Trophoblast cell (in vitro differentiated cells and primary cell): Measurements from ENCODE around the gene SPACDR.
A peak's percentile ranks its signal among the peaks of the same experiment; 100 is the strongest.
"Not testable (repeated sequence)": the region's sequence is repeated elsewhere in the genome, so short reads cannot be mapped to it uniquely, and the experiment has no call there.

Experiments
- DNase-seq, 2 donors: peaks; one replicate each; pipeline ENCODE4 v3.0.0-alpha.2; 2016
- H2AFZ ChIP-seq: 2 replicates; pipeline ENCODE4 v1.6.1; 2013; ENCODE audit warnings: low read length, moderate library complexity, mild to moderate bottlenecking; ENCODE audit not compliant: insufficient read depth, poor library complexity
- H2AK5ac ChIP-seq: 2 replicates; pipeline ENCODE4 v1.6.1; 2013; ENCODE audit warnings: mild to moderate bottlenecking, low read length
- H2BK120ac ChIP-seq: 2 replicates; pipeline ENCODE4 v1.6.1; 2013; ENCODE audit warnings: low read length, mild to moderate bottlenecking, moderate library complexity; ENCODE audit not compliant: insufficient read depth, poor library complexity
- H2BK12ac ChIP-seq: 2 replicates; pipeline ENCODE4 v1.6.1; 2013; ENCODE audit warnings: mild to moderate bottlenecking, low read length, moderate library complexity
- H2BK5ac ChIP-seq: 2 replicates; pipeline ENCODE4 v1.6.1; 2013; ENCODE audit warnings: low read length, low read depth, moderate library complexity, mild to moderate bottlenecking; ENCODE audit not compliant: poor library complexity
- H3K14ac ChIP-seq: 2 replicates; pipeline ENCODE4 v1.6.1; 2013; ENCODE audit warnings: mild to moderate bottlenecking, low read length
- H3K18ac ChIP-seq: 2 replicates; pipeline ENCODE4 v1.6.1; 2013; ENCODE audit warnings: mild to moderate bottlenecking, low read length
- H3K23ac ChIP-seq: 2 replicates; pipeline ENCODE4 v1.6.1; 2013; ENCODE audit warnings: low read length
- H3K27ac ChIP-seq: 2 replicates; pipeline ENCODE4 v1.5.1; 2013; ENCODE audit warnings: low read depth, mild to moderate bottlenecking, inconsistent platforms, low read length, moderate library complexity
- H3K27me3 ChIP-seq: 2 replicates; pipeline ENCODE4 v1.6.1; 2013; ENCODE audit warnings: inconsistent platforms, mild to moderate bottlenecking, low read length, moderate library complexity; ENCODE audit not compliant: insufficient read depth
- H3K36me3 ChIP-seq, 2 experiments: 1 replicate in 1 of 2; 2 replicates in 1 of 2; pipeline ENCODE4 v1.6.1; 2013; ENCODE audit warnings: low read length in 2 of 2, mild to moderate bottlenecking in 2 of 2, moderate library complexity in 1 of 2; ENCODE audit not compliant: insufficient read depth in 2 of 2, control insufficient read depth in 1 of 2
- H3K4ac ChIP-seq: 2 replicates; pipeline ENCODE4 v1.6.1; 2013; ENCODE audit warnings: low read depth, mild to moderate bottlenecking, low read length, moderate library complexity
- H3K4me1 ChIP-seq, 2 experiments: 1 replicate in 1 of 2; 2 replicates in 1 of 2; pipeline ENCODE4 v1.6.1; 2013; ENCODE audit warnings: low read length in 2 of 2, mild to moderate bottlenecking in 2 of 2, moderate library complexity in 1 of 2; ENCODE audit not compliant: insufficient read depth in 2 of 2, control insufficient read depth in 1 of 2
- H3K4me2 ChIP-seq: 2 replicates; pipeline ENCODE4 v1.6.1; 2013; ENCODE audit warnings: inconsistent platforms, mild to moderate bottlenecking, low read length, moderate library complexity
- H3K4me3 ChIP-seq: 2 replicates; pipeline ENCODE4 v1.5.1; 2013; ENCODE audit warnings: mild to moderate bottlenecking, low read depth, low read length, inconsistent platforms
- H3K79me1 ChIP-seq: one replicate; pipeline ENCODE4 v1.6.1; 2013; ENCODE audit warnings: low read length
- H3K79me2 ChIP-seq: 2 replicates; pipeline ENCODE4 v1.6.1; 2013; ENCODE audit warnings: low read length, mild to moderate bottlenecking; ENCODE audit not compliant: control insufficient read depth, insufficient read depth, poor library complexity
- H3K9ac ChIP-seq: 2 replicates; pipeline ENCODE4 v1.6.1; 2013; ENCODE audit warnings: mild to moderate bottlenecking, low read length
- H3K9me3 ChIP-seq: 2 replicates; pipeline ENCODE4 v1.6.1; 2013; ENCODE audit warnings: low read depth, mild to moderate bottlenecking, control low read depth, inconsistent platforms, low read length; ENCODE audit not compliant: insufficient read depth
- H4K12ac ChIP-seq: 2 replicates; pipeline ENCODE4 v1.6.1; 2013; ENCODE audit warnings: low read depth, mild to moderate bottlenecking, low read length, moderate library complexity
- H4K8ac ChIP-seq: 2 replicates; pipeline ENCODE4 v1.6.1; 2013; ENCODE audit warnings: low read depth, mild to moderate bottlenecking, low read length, moderate library complexity
- H4K91ac ChIP-seq: one replicate; pipeline ENCODE4 v1.6.1; 2013; ENCODE audit warnings: low read depth, mild to moderate bottlenecking, low read length, moderate library complexity
- WGBS: extraction: QIAGEN DNeasy Blood & Tissue Kit; methylation state at CpG from one replicate; pipeline ENCODE4 v1.1.7; 2013; ENCODE audit warnings: missing lambda C conversion rate; ENCODE audit not compliant: insufficient read length, insufficient coverage; ENCODE audit errors: extremely low coverage; 5-methylcytosine and 5-hydroxymethylcytosine counted together

SPACDR gene

GRCh38 chr7:100506356-100506923 is 42.4 kb upstream of the SPACDR start:
- Histone ChIP-seq H3K36me3 (no peaks in the 10 kb centered on the region), H2AFZ (no peak overlapping the region), H3K9me3 (no peaks in the 10 kb centered on the region), H2AK5ac (no peak overlapping the region), H3K14ac (no peak overlapping the region), H3K23ac (no peak overlapping the region), H3K18ac (no peak overlapping the region), H3K4ac (no peak overlapping the region), H3K79me1 (peaks cover 3% of the 10 kb centered on the region), H2BK12ac (no peak overlapping the region), H4K8ac (no peak overlapping the region), H3K4me1 (peaks cover 7 to 9% of the 10 kb centered on the region in 2 experiments), H2BK120ac (no peak overlapping the region), H3K9ac (no peak overlapping the region), H4K12ac (no peak overlapping the region), H3K79me2 (no peaks in the 10 kb centered on the region), H2BK5ac (no peak overlapping the region), H3K4me3 (no peak overlapping the region), H3K27ac (no peak overlapping the region), H3K27me3 (no peaks in the 10 kb centered on the region), H3K4me2 (no peak overlapping the region), H4K91ac (no peak overlapping the region)
- no peak for DNase-seq
- WGBS = no CpG with 5 or more reads among the region's 8 CpGs

DNA sequence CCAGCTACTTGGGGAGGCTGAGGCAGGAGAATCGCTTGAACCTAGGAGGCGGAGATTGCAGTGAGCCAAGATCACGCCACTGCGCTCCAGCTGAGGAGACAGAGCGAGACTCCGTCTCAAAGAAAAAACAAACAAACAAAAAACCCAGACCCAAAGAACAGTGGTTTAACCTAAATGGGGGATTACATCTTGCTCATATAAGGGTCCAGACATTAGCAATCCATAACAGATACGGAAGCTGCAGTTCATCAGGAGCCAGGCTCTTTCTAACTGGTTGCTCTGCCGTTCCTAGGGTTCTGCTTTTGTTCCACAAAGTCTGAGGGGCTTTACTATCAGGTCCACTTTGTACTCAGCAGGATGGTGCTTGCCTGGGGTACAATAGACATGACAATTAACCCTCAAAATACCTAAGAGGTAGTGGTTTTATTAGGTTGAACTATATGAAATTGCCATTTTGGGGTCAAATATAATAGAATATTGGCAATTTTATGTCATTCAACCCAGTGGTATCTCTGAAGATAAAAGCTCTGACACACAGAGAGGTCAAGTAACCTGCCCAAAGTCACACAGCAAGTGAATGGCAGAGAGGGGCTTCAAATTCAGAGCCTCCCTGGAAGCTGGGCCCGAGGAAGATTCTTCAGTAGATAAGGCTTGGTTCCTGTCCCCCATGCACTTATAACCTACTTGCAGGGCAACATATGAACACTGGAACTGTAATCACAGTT is 41.0 kb upstream of the SPACDR start:
- Histone ChIP-seq H4K8ac (no peak overlapping the region), H2BK5ac (no peak overlapping the region), H3K4me3 (no peak overlapping the region), H3K79me1 (peaks cover 3% of the 10 kb centered on the region), H3K9ac (no peak overlapping the region), H2AFZ (no peak overlapping the region), H3K4me1 (peaks cover 7 to 9% of the 10 kb centered on the region in 2 experiments), H3K14ac (no peak overlapping the region), H2BK120ac (no peak overlapping the region), H3K23ac (no peak overlapping the region), H3K4ac (no peak overlapping the region), H3K18ac (no peak overlapping the region), H2AK5ac (no peak overlapping the region), H3K9me3 (no peaks in the 10 kb centered on the region), H3K27ac (no peak overlapping the region), H3K79me2 (no peaks in the 10 kb centered on the region), H3K36me3 (no peaks in the 10 kb centered on the region), H4K91ac (no peak overlapping the region), H3K4me2 (no peak overlapping the region), H2BK12ac (no peak overlapping the region), H4K12ac (no peak overlapping the region), H3K27me3 (no peaks in the 10 kb centered on the region)
- DNase-seq = no peak
- WGBS = no CpG with 5 or more reads among the region's 9 CpGs

DNA sequence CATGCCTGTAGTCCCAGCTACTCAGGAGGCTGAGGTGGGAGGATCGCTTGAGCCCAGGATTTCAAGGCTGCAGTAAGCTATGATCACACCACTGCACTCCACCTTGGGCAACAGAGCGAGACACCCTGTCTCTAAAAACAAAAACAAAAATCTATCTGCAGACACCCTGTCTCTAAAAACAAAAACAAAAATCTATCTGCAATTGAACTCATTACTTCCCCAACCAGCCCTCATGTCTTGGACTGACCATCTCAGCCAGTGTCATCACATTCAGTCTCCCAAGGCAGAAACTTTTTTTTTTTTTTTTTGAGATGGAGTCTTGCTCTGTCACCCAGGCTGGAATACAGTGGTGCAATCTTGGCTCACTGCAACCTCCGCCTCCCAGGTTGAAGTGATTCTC is 40.0 kb upstream of the SPACDR start:
- not testable (repeated sequence) for H3K9me3 ChIP-seq, H3K9ac ChIP-seq, H3K4me2 ChIP-seq, H3K23ac ChIP-seq, H3K27ac ChIP-seq, H4K91ac ChIP-seq, H2BK12ac ChIP-seq, H4K8ac ChIP-seq, H3K14ac ChIP-seq, H3K18ac ChIP-seq, H2BK5ac ChIP-seq, H2AK5ac ChIP-seq, H3K79me2 ChIP-seq, H3K79me1 ChIP-seq, H2BK120ac ChIP-seq, H3K36me3 ChIP-seq, H2AFZ ChIP-seq, H3K4ac ChIP-seq, H3K4me3 ChIP-seq, H4K12ac ChIP-seq, H3K27me3 ChIP-seq, H3K4me1 ChIP-seq
- DNase-seq = peak; percentile 18 to 58
- WGBS = no CpG with 5 or more reads among the region's 3 CpGs

DNA sequence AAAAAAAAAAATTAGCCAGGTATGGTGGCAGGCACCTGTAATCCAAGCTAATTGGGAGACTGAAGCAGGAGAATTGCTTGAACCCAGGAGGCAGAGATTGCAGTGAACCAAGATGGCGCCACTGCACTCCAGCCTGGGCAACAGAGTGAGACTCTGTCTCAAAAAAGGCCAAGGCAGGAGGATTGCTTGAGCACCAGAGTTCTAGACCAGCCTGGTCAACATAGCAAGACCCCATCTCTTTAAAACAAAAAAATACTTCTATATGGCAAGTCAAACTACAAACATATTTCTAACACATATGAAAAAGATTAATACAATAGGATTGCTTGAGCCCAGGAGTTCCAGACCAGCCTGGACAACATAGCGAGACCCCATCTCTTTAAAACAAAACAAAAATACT is 36.7 kb upstream of the SPACDR start:
- WGBS = no CpG with 5 or more reads among the region's 2 CpGs
- H3K27ac ChIP-seq, H3K36me3 ChIP-seq, H4K91ac ChIP-seq, H3K4me2 ChIP-seq, H3K4ac ChIP-seq, DNase-seq, H3K9ac ChIP-seq, H2BK5ac ChIP-seq, H3K14ac ChIP-seq, H3K79me2 ChIP-seq, H2AK5ac ChIP-seq, H3K27me3 ChIP-seq, H4K8ac ChIP-seq, H2AFZ ChIP-seq, H3K9me3 ChIP-seq, H3K4me1 ChIP-seq, H3K23ac ChIP-seq, H4K12ac ChIP-seq, H3K18ac ChIP-seq, H2BK120ac ChIP-seq, H3K4me3 ChIP-seq, H2BK12ac ChIP-seq, H3K79me1 ChIP-seq: not testable (repeated sequence)
